Prostate gland (tissue), 2 donors: Measurements from ENCODE around the gene ZKSCAN3. TPM values are rescaled to one million over a fixed set of nuclear protein-coding genes. Genes with fewer than 3 reads are reported as not detected.
"Not testable (repeated sequence)": the region's sequence is repeated elsewhere in the genome, so short reads cannot be mapped to it uniquely, and the experiment has no call there.

Source experiments
- DNase-seq: peaks from one replicate; pipeline ENCODE4 v3.0.0-alpha.2; 2019; ENCODE audit warnings: low spot score
- H3K27ac ChIP-seq, 2 donors: fragments of 200-600 bp; sonication (generic); 2 replicates each; pipeline ENCODE4 v1.5.1; 2017 to 2019
- H3K27me3 ChIP-seq: fragments of 200-600 bp; sonication (generic); replicated peaks from 2 replicates; pipeline ENCODE4 v1.5.1; 2019; ENCODE audit not compliant: insufficient read depth
- H3K36me3 ChIP-seq, 2 donors: fragments of 200-600 bp; sonication (generic); 1 replicate in 1 of 2; 2 replicates in 1 of 2; pipeline versions ENCODE4 v1.5.1 to v1.8.1; 2017 to 2019
- H3K4me1 ChIP-seq: fragments of 200-600 bp; sonication (generic); replicated peaks from 2 replicates; pipeline ENCODE4 v1.5.1; 2019
- H3K4me3 ChIP-seq, 2 donors: fragments of 200-600 bp; sonication (generic); 2 replicates each; pipeline ENCODE4 v1.5.1; 2017 to 2019
- H3K9me3 ChIP-seq: fragments of 200-600 bp; sonication (generic); 2 replicates; pipeline ENCODE4 v1.5.1; 2017
- CTCF ChIP-seq, 4 experiments: fragments of 200-600 bp in 2 of 4; fragments of 450-650 bp in 2 of 4; sonication (generic) in 2 of 4; IDR thresholded peaks; 1 replicate in 3 of 4; 2 replicates in 1 of 4; pipeline ENCODE4 v1.5.1; 2016 to 2019; ENCODE audit warnings: antibody characterized with exemption in 4 of 4, mild to moderate bottlenecking in 2 of 4, moderate library complexity in 2 of 4
- POLR2A ChIP-seq: fragments of 450-650 bp; IDR thresholded peaks from one replicate; pipeline ENCODE4 v1.6.1; 2016; ENCODE audit warnings: antibody characterized with exemption, mild to moderate bottlenecking
- POLR2AphosphoS5 ChIP-seq: sonication (generic); formaldehyde crosslinking; IDR thresholded peaks from one replicate; pipeline ENCODE4 v1.6.1; 2017; ENCODE audit warnings: antibody characterized with exemption
- whole genome bisulfite sequencing: methylation state at CpG from one replicate; pipeline ENCODE4 v1.1.5; 2018; 5-methylcytosine and 5-hydroxymethylcytosine counted together
- intact Hi-C: fragments of 100-400 bp; cut with DNase I; formaldehyde crosslinking; loops from one replicate; pipeline ENCODE4 v1.14.2; 2022
- total RNA-seq, 2 donors: library from RNA; depleted of rRNA; stranded (reverse); fragments of >200 nt; gene quantifications; one replicate each; pipeline ENCODE4 v1.1.0, GENCODE V29; 2016

ZKSCAN3 gene
- 1 to 10 TPM; 5.9 to 6.5 TPM for total RNA-seq

GRCh38 chr6:28349892-28350737 lies at the start of gene ZKSCAN3:
Gene ZKSCAN3 (plus strand): TSS chr6:28349947. CDS start chr6:28359587, 9,640 bp downstream.
- Histone ChIP-seq H3K27ac (peak within 1 kb of the TSS; percentile 60 to 67), H3K27me3 (no peaks in the 10 kb centered on the region), H3K4me3 (peak within 1 kb of the TSS; percentile 62 to 64), H3K9me3 (no peaks in the 10 kb centered on the region), H3K36me3 (no peaks in the 10 kb centered on the region), H3K4me1 (peaks cover under 1% of the 10 kb centered on the region)
- peak; percentile 83 for DNase-seq
- WGBS = under 1% methylated on average over 30 of the region's 30 CpGs
- intact Hi-C loops = loop anchor here (5.0 to 10.0 kb wide), 2 partner anchors 125 to 213 kb away; partner anchors contain the start of gene ZSCAN9
- TF ChIP-seq POLR2A (no peak), POLR2AphosphoS5 (peak; percentile 76)

GRCh38 chr6:28303570-28303969 lies 46.2 kb upstream of the ZKSCAN3 start:
- Histone ChIP-seq H3K4me3 (no peak overlapping the region), H3K4me1 (no peaks in the 10 kb centered on the region), H3K9me3 (no peaks in the 10 kb centered on the region), H3K36me3 (no peaks in the 10 kb centered on the region), H3K27me3 (no peaks in the 10 kb centered on the region), H3K27ac (no peak overlapping the region)
- DNase-seq = no peak
- no peak for TF ChIP-seq POLR2A
- no peak for TF ChIP-seq CTCF (IDR thresholded peaks at IDR 0.05)
- no peak for TF ChIP-seq POLR2AphosphoS5
- intact Hi-C loops = no loop called here
- WGBS = 92% methylated on average over 3 of the region's 3 CpGs

GRCh38 chr6:28306363-28306762 lies 43.4 kb upstream of the ZKSCAN3 start:
- H3K36me3 ChIP-seq, H3K27ac ChIP-seq, H3K9me3 ChIP-seq, H3K4me3 ChIP-seq, DNase-seq, H3K4me1 ChIP-seq, intact Hi-C loops, H3K27me3 ChIP-seq: not testable (repeated sequence)

- Histone ChIP-seq H3K9me3 (no peaks in the 10 kb centered on the region), H3K27ac (no peak overlapping the region), H3K36me3 (no peaks in the 10 kb centered on the region), H3K4me1 (no peaks in the 10 kb centered on the region), H3K4me3 (no peak overlapping the region), H3K27me3 (no peaks in the 10 kb centered on the region)
- 83% methylated on average over 9 of the region's 9 CpGs for WGBS
- intact Hi-C loops = no loop called here
- no peak for DNase-seq
- TF ChIP-seq POLR2AphosphoS5 = no peak
- TF ChIP-seq POLR2A = no peak
Observed at GRCh38 chr6:28311139-28311823, 38.5 kb upstream of the ZKSCAN3 start.

GRCh38 chr6:28312939-28313338 lies 36.8 kb upstream of the ZKSCAN3 start:
- no peak for DNase-seq
- intact Hi-C loops = no loop called here
- Histone ChIP-seq H3K27me3 (no peaks in the 10 kb centered on the region), H3K36me3 (no peaks in the 10 kb centered on the region), H3K4me3 (no peak overlapping the region), H3K9me3 (no peaks in the 10 kb centered on the region), H3K27ac (no peak overlapping the region), H3K4me1 (no peaks in the 10 kb centered on the region)
- no peak for TF ChIP-seq POLR2A
- TF ChIP-seq POLR2AphosphoS5 = no peak
- TF ChIP-seq CTCF (IDR thresholded peaks at IDR 0.05) = no peak
- 94% methylated on average over 23 of the region's 23 CpGs for WGBS

GRCh38 chr6:28315628-28316027 lies 34.1 kb upstream of the ZKSCAN3 start:
- intact Hi-C loops = no loop called here
- TF ChIP-seq POLR2AphosphoS5 (no peak), CTCF (IDR thresholded peaks at IDR 0.05) (no peak), POLR2A (no peak)
- 75% methylated on average over 3 of the region's 3 CpGs for WGBS

GRCh38 chr6:28317866-28318265 lies 31.9 kb upstream of the ZKSCAN3 start:
- H3K27me3 ChIP-seq, DNase-seq, H3K36me3 ChIP-seq, intact Hi-C loops, H3K27ac ChIP-seq, H3K4me1 ChIP-seq, H3K9me3 ChIP-seq, H3K4me3 ChIP-seq: not testable (repeated sequence)
- WGBS = 92% methylated on average over 8 of the region's 8 CpGs

More at GRCh38 chr6:28315628-28316027, 34.1 kb upstream of the ZKSCAN3 start:
- Histone ChIP-seq H3K9me3 (no peaks in the 10 kb centered on the region), H3K27ac (no peak overlapping the region), H3K4me3 (no peak overlapping the region), H3K4me1 (no peaks in the 10 kb centered on the region), H3K27me3 (no peaks in the 10 kb centered on the region), H3K36me3 (no peaks in the 10 kb centered on the region)
- DNase-seq = no peak
